Mesothelial cell of epicardium (in vitro differentiated cells): Measurements from ENCODE around the gene HDAC4. TPM values are rescaled to one million over a fixed set of nuclear protein-coding genes. Genes with fewer than 3 reads are reported as not detected.
"Not testable (repeated sequence)": the region's sequence is repeated elsewhere in the genome, so short reads cannot be mapped to it uniquely, and the experiment has no call there.

Experiments
- DNase-seq, 2 experiments: peaks; one replicate each; pipeline ENCODE4 v3.0.0; 2021; ENCODE audit warnings: low spot score in 2 of 2; ENCODE audit not compliant: unreplicated experiment in 2 of 2
- H3K27ac Mint-ChIP-seq: 2 replicates; pipeline ENCODE4 v1.8.0; 2021; ENCODE audit warnings: mixed read lengths
- H3K27me3 Mint-ChIP-seq: 2 replicates; pipeline ENCODE4 v1.8.0; 2021; ENCODE audit warnings: low read depth, mixed read lengths
- H3K36me3 Mint-ChIP-seq: 2 replicates; pipeline ENCODE4 v1.8.0; 2021; ENCODE audit warnings: mixed read lengths
- H3K4me1 Mint-ChIP-seq: 2 replicates; pipeline ENCODE4 v1.8.0; 2021; ENCODE audit warnings: mixed read lengths
- H3K4me3 Mint-ChIP-seq: 2 replicates; pipeline ENCODE4 v1.8.0; 2021; ENCODE audit warnings: mild to moderate bottlenecking, moderate library complexity, mixed read lengths
- H3K9me3 Mint-ChIP-seq: 2 replicates; pipeline ENCODE4 v1.8.0; 2021; ENCODE audit warnings: mixed read lengths
- total RNA-seq: library from RNA; stranded (reverse); gene quantifications from 3 replicates; pipeline ENCODE4 v1.2.1, GENCODE V29; 2021
- TF ChIP-seq, protein P1 (sequence below): fragments of 200-600 bp; sonication (generic); IDR thresholded peaks from one replicate; pipeline ENCODE4 v1.5.0; 2021; ENCODE audit warnings: antibody characterized with exemption; ENCODE audit not compliant: unreplicated experiment

HDAC4 gene
- total RNA-seq, 1 donor from 2014 or later = 59.2 TPM

GRCh38 chr2:239177908-239178307, 222.9 kb downstream of the HDAC4 start:
- no peak overlapping the region for H3K4me3 Mint-ChIP-seq
- H3K36me3 Mint-ChIP-seq = peaks cover 55% of the 10 kb centered on the region
- DNase-seq = peak in 1 of 2 experiments; percentile 9
- peaks cover 30% of the 10 kb centered on the region for H3K9me3 Mint-ChIP-seq
- H3K4me1 Mint-ChIP-seq = peaks cover 23% of the 10 kb centered on the region
- H3K27me3 Mint-ChIP-seq = no peaks in the 10 kb centered on the region
- TF ChIP-seq, protein P1, sequence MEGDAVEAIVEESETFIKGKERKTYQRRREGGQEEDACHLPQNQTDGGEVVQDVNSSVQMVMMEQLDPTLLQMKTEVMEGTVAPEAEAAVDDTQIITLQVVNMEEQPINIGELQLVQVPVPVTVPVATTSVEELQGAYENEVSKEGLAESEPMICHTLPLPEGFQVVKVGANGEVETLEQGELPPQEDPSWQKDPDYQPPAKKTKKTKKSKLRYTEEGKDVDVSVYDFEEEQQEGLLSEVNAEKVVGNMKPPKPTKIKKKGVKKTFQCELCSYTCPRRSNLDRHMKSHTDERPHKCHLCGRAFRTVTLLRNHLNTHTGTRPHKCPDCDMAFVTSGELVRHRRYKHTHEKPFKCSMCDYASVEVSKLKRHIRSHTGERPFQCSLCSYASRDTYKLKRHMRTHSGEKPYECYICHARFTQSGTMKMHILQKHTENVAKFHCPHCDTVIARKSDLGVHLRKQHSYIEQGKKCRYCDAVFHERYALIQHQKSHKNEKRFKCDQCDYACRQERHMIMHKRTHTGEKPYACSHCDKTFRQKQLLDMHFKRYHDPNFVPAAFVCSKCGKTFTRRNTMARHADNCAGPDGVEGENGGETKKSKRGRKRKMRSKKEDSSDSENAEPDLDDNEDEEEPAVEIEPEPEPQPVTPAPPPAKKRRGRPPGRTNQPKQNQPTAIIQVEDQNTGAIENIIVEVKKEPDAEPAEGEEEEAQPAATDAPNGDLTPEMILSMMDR = no peak
- H3K27ac Mint-ChIP-seq = no peak overlapping the region

DNA sequence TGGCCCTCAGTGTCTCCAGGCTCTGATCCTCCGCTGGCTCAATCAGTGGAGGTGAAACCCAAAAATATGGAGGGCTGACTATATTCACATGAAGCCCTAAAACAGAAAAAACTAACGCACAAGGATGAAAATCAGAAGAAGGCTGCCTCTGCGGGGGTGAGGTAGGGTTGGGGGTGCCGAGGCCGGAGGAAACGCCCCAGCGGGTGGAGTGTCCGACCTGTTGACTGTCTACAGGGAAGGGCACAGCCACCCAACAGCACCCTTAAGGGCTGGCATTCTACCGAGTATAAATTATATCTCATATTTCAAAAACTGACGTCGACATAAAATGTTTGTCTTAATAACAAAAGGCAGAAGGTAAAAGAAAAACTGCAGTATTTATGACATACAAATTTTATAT, 223.5 kb downstream of the HDAC4 start:
- Mint-ChIP-seq H3K27ac (no peak overlapping the region), H3K36me3 (peaks cover 59% of the 10 kb centered on the region), H3K27me3 (no peaks in the 10 kb centered on the region), H3K4me3 (no peak overlapping the region), H3K9me3 (peaks cover 36% of the 10 kb centered on the region), H3K4me1 (peaks cover 17% of the 10 kb centered on the region)
- TF ChIP-seq, protein P1 = no peak
- no peak for DNase-seq

GRCh38 chr2:239176138-239176803, 224.5 kb downstream of the HDAC4 start:
- H3K27ac Mint-ChIP-seq, H3K4me1 Mint-ChIP-seq, H3K4me3 Mint-ChIP-seq, H3K27me3 Mint-ChIP-seq: not testable (repeated sequence)
- DNase-seq = peak in 1 of 2 experiments; percentile 10
- H3K9me3 Mint-ChIP-seq = peaks cover 42% of the 10 kb centered on the region
- peaks cover 66% of the 10 kb centered on the region for H3K36me3 Mint-ChIP-seq

- Mint-ChIP-seq H3K9me3 (peaks cover 51% of the 10 kb centered on the region), H3K36me3 (peaks cover 75% of the 10 kb centered on the region), H3K4me1 (peaks cover 3% of the 10 kb centered on the region), H3K4me3 (no peak overlapping the region), H3K27me3 (no peaks in the 10 kb centered on the region), H3K27ac (no peak overlapping the region)
- TF ChIP-seq, protein P1 = no peak
- DNase-seq = peak in 1 of 2 experiments; percentile 10
Observed at GRCh38 chr2:239175181-239175580, 225.6 kb downstream of the HDAC4 start.

DNA sequence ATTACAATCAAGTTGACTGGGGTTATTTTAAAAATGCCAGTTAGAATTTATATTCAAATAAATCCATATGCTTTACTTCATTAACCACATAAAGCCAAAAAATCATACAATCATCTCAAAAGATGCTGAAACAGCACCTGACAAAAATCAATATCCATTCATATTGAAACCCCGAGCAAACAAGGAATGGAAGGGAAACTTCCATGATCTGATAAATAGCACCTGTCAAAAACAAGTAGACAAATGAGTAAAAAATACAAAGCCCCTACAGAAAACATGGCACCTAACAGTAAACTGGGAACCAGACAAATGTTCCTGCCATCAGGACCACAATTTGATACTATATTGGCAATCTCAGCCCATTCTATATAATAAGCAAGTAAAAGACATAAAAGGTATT, 227.5 kb downstream of the HDAC4 start:
- TF ChIP-seq, protein P1 = no peak
- Mint-ChIP-seq H3K4me3 (no peak overlapping the region), H3K9me3 (peaks cover 52% of the 10 kb centered on the region), H3K36me3 (peaks cover 73% of the 10 kb centered on the region), H3K4me1 (peaks cover 3% of the 10 kb centered on the region), H3K27me3 (no peaks in the 10 kb centered on the region), H3K27ac (no peak overlapping the region)
- no peak for DNase-seq

DNA sequence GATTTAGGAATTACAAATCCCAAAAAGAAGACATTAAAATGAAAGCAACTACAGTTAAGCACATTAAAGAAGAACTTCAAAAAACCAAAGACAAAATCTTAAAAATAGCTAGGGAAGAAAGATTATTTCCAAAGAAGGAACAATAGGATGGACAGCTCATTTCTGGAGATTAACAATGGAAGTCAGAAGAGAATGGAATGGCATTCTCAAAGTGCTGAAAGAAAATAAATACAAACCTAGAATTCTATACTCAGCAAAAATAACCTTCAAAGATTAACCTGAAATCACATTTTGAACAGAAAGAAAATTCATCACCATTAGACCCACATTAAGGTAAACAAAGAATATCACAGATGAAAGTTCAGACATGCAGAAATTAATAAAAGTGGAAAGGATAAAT, 229.2 kb downstream of the HDAC4 start:
- peaks cover 5% of the 10 kb centered on the region for H3K4me1 Mint-ChIP-seq
- H3K27ac Mint-ChIP-seq = no peak overlapping the region
- no peak for DNase-seq
- H3K36me3 Mint-ChIP-seq = peaks cover 58% of the 10 kb centered on the region
- H3K9me3 Mint-ChIP-seq = peaks cover 45% of the 10 kb centered on the region
- TF ChIP-seq, protein P1 = no peak
- no peaks in the 10 kb centered on the region for H3K27me3 Mint-ChIP-seq
- no peak overlapping the region for H3K4me3 Mint-ChIP-seq
